Mesothelial cell of epicardium (in vitro differentiated cells): ENCODE measurements around the gene HSD17B3. TPM values are rescaled to one million over a fixed set of nuclear protein-coding genes. Genes with fewer than 3 reads are reported as not detected.

Experiments
- DNase-seq, 2 experiments: peaks; one replicate each; pipeline ENCODE4 v3.0.0; 2021; ENCODE audit warnings: low spot score in 2 of 2; ENCODE audit not compliant: unreplicated experiment in 2 of 2
- H3K27ac Mint-ChIP-seq: 2 replicates; pipeline ENCODE4 v1.8.0; 2021; ENCODE audit warnings: mixed read lengths
- H3K27me3 Mint-ChIP-seq: 2 replicates; pipeline ENCODE4 v1.8.0; 2021; ENCODE audit warnings: low read depth, mixed read lengths
- H3K36me3 Mint-ChIP-seq: 2 replicates; pipeline ENCODE4 v1.8.0; 2021; ENCODE audit warnings: mixed read lengths
- H3K4me1 Mint-ChIP-seq: 2 replicates; pipeline ENCODE4 v1.8.0; 2021; ENCODE audit warnings: mixed read lengths
- H3K4me3 Mint-ChIP-seq: 2 replicates; pipeline ENCODE4 v1.8.0; 2021; ENCODE audit warnings: mild to moderate bottlenecking, moderate library complexity, mixed read lengths
- H3K9me3 Mint-ChIP-seq: 2 replicates; pipeline ENCODE4 v1.8.0; 2021; ENCODE audit warnings: mixed read lengths
- total RNA-seq: library from RNA; stranded (reverse); gene quantifications from 3 replicates; pipeline ENCODE4 v1.2.1, GENCODE V29; 2021
- TF ChIP-seq, protein P1 (sequence below): fragments of 200-600 bp; sonication (generic); IDR thresholded peaks from one replicate; pipeline ENCODE4 v1.5.0; 2021; ENCODE audit warnings: antibody characterized with exemption; ENCODE audit not compliant: unreplicated experiment

Gene HSD17B3
- total RNA-seq, 1 donor from 2014 or later = not detected

DNA sequence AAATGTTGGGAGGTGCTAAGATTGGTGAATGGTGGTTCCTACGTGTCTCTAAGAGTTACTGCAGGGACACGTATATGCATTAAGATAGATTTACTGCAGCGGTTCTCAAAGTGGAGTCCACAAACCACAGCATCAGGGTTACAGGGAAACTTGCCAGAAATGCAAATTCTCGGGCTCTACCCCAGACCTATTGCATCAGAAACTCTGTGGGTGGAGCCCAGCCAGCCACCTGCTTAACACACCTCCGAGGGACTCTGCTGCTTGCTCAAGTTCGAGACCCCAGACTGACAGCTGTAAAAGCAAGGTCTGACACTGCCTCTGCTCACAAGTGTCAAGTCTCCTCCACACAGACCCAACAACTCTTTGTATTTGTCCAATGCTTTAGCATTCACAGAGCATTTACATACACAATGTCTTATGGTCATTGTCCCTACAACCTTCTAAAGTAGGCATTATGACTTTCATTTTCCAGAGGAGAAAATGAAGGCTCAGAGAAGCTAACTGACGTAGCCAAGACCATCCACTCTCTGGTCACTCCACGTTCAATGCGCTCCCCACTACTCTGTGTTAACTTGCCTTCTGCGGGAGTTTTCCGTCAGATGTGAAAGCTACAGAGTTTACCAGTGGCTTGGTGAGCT is 48.8 kb downstream of the HSD17B3 start:
- Mint-ChIP-seq H3K4me1 (peaks cover 5% of the 10 kb centered on the region), H3K27ac (no peak overlapping the region), H3K9me3 (no peaks in the 10 kb centered on the region), H3K36me3 (no peaks in the 10 kb centered on the region), H3K27me3 (no peaks in the 10 kb centered on the region), H3K4me3 (no peak overlapping the region)
- TF ChIP-seq, protein P1, sequence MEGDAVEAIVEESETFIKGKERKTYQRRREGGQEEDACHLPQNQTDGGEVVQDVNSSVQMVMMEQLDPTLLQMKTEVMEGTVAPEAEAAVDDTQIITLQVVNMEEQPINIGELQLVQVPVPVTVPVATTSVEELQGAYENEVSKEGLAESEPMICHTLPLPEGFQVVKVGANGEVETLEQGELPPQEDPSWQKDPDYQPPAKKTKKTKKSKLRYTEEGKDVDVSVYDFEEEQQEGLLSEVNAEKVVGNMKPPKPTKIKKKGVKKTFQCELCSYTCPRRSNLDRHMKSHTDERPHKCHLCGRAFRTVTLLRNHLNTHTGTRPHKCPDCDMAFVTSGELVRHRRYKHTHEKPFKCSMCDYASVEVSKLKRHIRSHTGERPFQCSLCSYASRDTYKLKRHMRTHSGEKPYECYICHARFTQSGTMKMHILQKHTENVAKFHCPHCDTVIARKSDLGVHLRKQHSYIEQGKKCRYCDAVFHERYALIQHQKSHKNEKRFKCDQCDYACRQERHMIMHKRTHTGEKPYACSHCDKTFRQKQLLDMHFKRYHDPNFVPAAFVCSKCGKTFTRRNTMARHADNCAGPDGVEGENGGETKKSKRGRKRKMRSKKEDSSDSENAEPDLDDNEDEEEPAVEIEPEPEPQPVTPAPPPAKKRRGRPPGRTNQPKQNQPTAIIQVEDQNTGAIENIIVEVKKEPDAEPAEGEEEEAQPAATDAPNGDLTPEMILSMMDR = no peak
- no peak for DNase-seq

DNA sequence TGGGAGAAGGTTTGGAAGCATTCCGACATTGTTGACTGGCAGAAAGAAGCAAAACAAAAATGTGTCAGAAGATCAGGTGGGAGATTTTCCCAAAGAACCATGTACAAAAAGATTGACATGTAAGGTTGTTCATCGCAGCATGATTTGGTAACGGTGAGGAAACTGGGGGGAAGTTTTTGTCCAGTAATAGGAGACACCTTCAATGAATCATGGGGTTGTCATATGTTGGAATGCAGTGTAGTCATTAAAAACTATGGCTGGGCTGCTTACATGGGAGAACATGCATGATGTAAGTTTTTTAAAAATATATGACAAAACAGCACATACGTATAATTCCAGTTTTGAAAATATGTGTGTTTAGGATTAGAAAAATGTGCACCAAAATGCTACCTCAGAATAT is 50.5 kb downstream of the HSD17B3 start:
- Mint-ChIP-seq H3K27me3 (no peaks in the 10 kb centered on the region), H3K27ac (no peak overlapping the region)

DNA sequence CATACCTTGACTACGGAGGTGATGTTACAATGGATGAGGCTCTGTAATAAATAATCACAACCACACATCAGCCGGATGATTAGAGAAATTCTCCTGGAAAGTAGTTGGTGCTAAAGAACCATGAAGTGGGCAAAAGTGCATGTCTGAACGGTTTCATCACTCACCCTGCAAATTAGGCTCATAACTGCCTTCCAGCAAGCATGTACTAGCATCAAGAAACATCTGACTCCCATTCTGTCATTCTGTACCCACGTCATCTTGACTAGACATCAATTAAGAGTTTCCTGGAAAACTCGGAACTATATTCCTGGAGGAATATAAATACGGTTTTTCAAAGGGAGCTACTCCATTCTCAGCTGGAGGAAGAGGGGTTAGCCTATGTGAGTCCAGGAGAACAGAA is 52.2 kb downstream of the HSD17B3 start:
- Mint-ChIP-seq H3K9me3 (peaks cover 4% of the 10 kb centered on the region), H3K36me3 (no peaks in the 10 kb centered on the region), H3K27me3 (no peaks in the 10 kb centered on the region), H3K27ac (no peak overlapping the region), H3K4me1 (peaks cover 3% of the 10 kb centered on the region), H3K4me3 (no peak overlapping the region)
- DNase-seq = no peak
- TF ChIP-seq, protein P1 = no peak

More for the DNA sequence above, 50.5 kb downstream of the HSD17B3 start:
- no peaks in the 10 kb centered on the region for H3K36me3 Mint-ChIP-seq
- no peak overlapping the region for H3K4me3 Mint-ChIP-seq
- TF ChIP-seq, protein P1 = no peak
- H3K4me1 Mint-ChIP-seq = no peaks in the 10 kb centered on the region
- no peaks in the 10 kb centered on the region for H3K9me3 Mint-ChIP-seq
- no peak for DNase-seq

DNA sequence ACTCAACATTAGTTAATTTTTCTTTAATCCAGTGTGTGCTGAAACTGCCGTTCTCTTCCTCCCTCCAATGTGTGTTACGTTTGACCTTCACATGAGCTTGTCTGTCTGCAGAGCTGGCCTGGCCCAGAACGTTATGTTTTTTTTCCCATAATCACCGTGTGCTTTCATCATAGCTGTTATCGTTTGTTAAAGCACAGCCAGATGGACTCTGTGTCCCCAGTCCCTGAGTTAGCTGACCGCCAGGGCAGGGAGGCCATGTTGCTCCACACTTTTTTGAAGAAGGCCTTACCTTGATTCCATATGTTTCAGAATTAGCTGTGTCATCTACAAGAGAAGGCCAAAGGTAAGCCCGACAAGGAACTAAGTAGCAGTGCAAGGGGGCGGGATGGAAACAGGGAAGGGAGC is 55.7 kb downstream of the HSD17B3 start:
- Mint-ChIP-seq H3K4me1 (peaks cover 9% of the 10 kb centered on the region), H3K4me3 (no peak overlapping the region), H3K36me3 (no peaks in the 10 kb centered on the region), H3K27me3 (no peaks in the 10 kb centered on the region), H3K27ac (no peak overlapping the region), H3K9me3 (peaks cover 4% of the 10 kb centered on the region)
- DNase-seq = no peak
- TF ChIP-seq, protein P1 = no peak

DNA sequence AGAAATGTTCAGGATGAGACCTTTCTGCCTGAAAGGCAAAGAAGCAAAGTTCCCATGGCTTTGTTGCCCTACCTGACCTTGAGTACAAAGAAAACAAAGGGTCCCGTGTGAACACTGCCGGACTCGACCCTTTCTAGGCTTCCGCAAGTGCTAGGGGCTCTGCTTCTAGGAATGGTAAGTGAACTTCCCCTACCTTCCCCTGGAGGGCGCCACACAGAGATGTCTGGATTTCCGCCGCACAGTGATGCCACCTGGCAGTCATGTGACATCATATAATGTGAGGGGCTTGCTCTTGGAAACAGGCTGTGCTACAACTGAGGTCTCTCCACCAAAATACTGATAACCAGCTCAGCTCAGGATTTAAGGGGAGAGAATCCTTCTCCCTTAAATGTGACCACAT is 56.6 kb downstream of the HSD17B3 start:
- H3K27me3 Mint-ChIP-seq = no peaks in the 10 kb centered on the region
- no peak for DNase-seq
- H3K27ac Mint-ChIP-seq = no peak overlapping the region
- TF ChIP-seq, protein P1 = peak; percentile 35
- no peak overlapping the region for H3K4me3 Mint-ChIP-seq
- peaks cover 4% of the 10 kb centered on the region for H3K9me3 Mint-ChIP-seq
- H3K36me3 Mint-ChIP-seq = no peaks in the 10 kb centered on the region
- peaks cover 9% of the 10 kb centered on the region for H3K4me1 Mint-ChIP-seq
